HepG2 (cell line): Measurements from ENCODE around the gene FASTKD1. TPM values are rescaled to one million over a fixed set of nuclear protein-coding genes. Genes with fewer than 3 reads are reported as not detected.

Experiments
- CCDC6 ChIP-seq: sonication (generic); formaldehyde crosslinking; IDR thresholded peaks from 2 replicates; pipeline ENCODE4 v1.8.1; 2022; ENCODE audit warnings: mild to moderate bottlenecking, missing genetic modification reagents, moderate library complexity
- CHD4 ChIP-seq: fragments of 200-600 bp; sonication (generic); IDR thresholded peaks from 2 replicates; pipeline ENCODE4 v1.7.0; 2017; ENCODE audit warnings: mild to moderate bottlenecking, low read length, borderline replicate concordance
- ESRRA ChIP-seq: sonication (generic); formaldehyde crosslinking; IDR thresholded peaks from 2 replicates; pipeline ENCODE4 v1.5.1; 2020; ENCODE audit warnings: mild to moderate bottlenecking, low read depth, missing genetic modification reagents
- HDAC2 ChIP-seq: sonication (generic); formaldehyde crosslinking; IDR thresholded peaks from 2 replicates; pipeline ENCODE4 v1.4.0; 2020; ENCODE audit warnings: missing genetic modification reagents
- KDM5B ChIP-seq: sonication (generic); formaldehyde crosslinking; IDR thresholded peaks from 2 replicates; pipeline ENCODE4 v1.4.0; 2020; ENCODE audit warnings: missing genetic modification reagents, mild to moderate bottlenecking, borderline replicate concordance
- KMT2B ChIP-seq: IDR thresholded peaks from 2 replicates; pipeline ENCODE4 v1.6.1; 2016; ENCODE audit warnings: missing genetic modification reagents, missing compliant biosample characterization
- MAFF ChIP-seq: IDR thresholded peaks from 2 replicates; pipeline ENCODE4 v1.6.1; 2011; ENCODE audit warnings: low read depth, low read length, improper control_type of control experiment
- MBD4 ChIP-seq: IDR thresholded peaks from 2 replicates; pipeline ENCODE4 v1.6.1; 2012; ENCODE audit warnings: low read length, inconsistent platforms, borderline replicate concordance
- POLR2AphosphoS2 ChIP-seq: IDR thresholded peaks from 2 replicates; pipeline ENCODE4 v1.6.1; 2011; ENCODE audit warnings: low read depth, low read length, improper control_type of control experiment
- RBM39 ChIP-seq: fragments of 200-400 bp; formaldehyde crosslinking; IDR thresholded peaks from one replicate; pipeline ENCODE4 v1.6.1; 2018; ENCODE audit warnings: antibody characterized with exemption, mild to moderate bottlenecking, low read depth, low read length; ENCODE audit not compliant: poor library complexity, severe bottlenecking
- SALL1 ChIP-seq: sonication (generic); formaldehyde crosslinking; IDR thresholded peaks from 2 replicates; pipeline ENCODE4 v1.8.0; 2022; ENCODE audit warnings: mild to moderate bottlenecking, missing genetic modification reagents
- SCMH1 ChIP-seq: sonication (generic); formaldehyde crosslinking; IDR thresholded peaks from 2 replicates; pipeline ENCODE4 v1.9.0; 2021; ENCODE audit warnings: missing genetic modification reagents, mild to moderate bottlenecking, borderline replicate concordance
- SETDB1 ChIP-seq: sonication (generic); formaldehyde crosslinking; IDR thresholded peaks from 2 replicates; pipeline ENCODE4 v1.5.1; 2020; ENCODE audit warnings: missing genetic modification reagents, mild to moderate bottlenecking, borderline replicate concordance
- SMARCC2 ChIP-seq: fragments of 450-650 bp; IDR thresholded peaks from 2 replicates; pipeline ENCODE4 v1.6.1; 2017; ENCODE audit warnings: antibody characterized with exemption, mild to moderate bottlenecking
- SP1 ChIP-seq, 2 experiments: fragments of 450-650 bp in 1 of 2; sonication (generic) in 1 of 2; formaldehyde crosslinking in 1 of 2; IDR thresholded peaks; 2 replicates each; pipeline versions ENCODE4 v1.4.0 to v1.6.1; 2016 to 2020; ENCODE audit warnings: missing genetic modification reagents in 1 of 2
- ZBTB3 ChIP-seq: sonication (generic); formaldehyde crosslinking; IDR thresholded peaks from 2 replicates; pipeline ENCODE4 v1.4.0; 2020; ENCODE audit warnings: low read depth, mild to moderate bottlenecking, moderate library complexity, missing genetic modification reagents, borderline replicate concordance
- ZNF121 ChIP-seq: sonication (generic); formaldehyde crosslinking; IDR thresholded peaks from 2 replicates; pipeline ENCODE4 v1.5.0; 2020; ENCODE audit warnings: mild to moderate bottlenecking, missing genetic modification reagents
- ZNF263 ChIP-seq: sonication (generic); formaldehyde crosslinking; IDR thresholded peaks from 2 replicates; pipeline ENCODE4 v1.4.0; 2020; ENCODE audit warnings: missing genetic modification reagents
- ZNF564 ChIP-seq: sonication (generic); formaldehyde crosslinking; IDR thresholded peaks from 2 replicates; pipeline ENCODE4 v1.8.1; 2023; ENCODE audit warnings: mild to moderate bottlenecking, missing genetic modification reagents
- ZNF567 ChIP-seq: sonication (generic); formaldehyde crosslinking; IDR thresholded peaks from 2 replicates; pipeline ENCODE4 v1.8.1; 2023; ENCODE audit warnings: mild to moderate bottlenecking, missing genetic modification reagents, borderline replicate concordance
- ZNF619 ChIP-seq: sonication (generic); formaldehyde crosslinking; IDR thresholded peaks from 2 replicates; pipeline ENCODE4 v1.4.0; 2020; ENCODE audit warnings: mild to moderate bottlenecking, missing genetic modification reagents
- ZNF703 ChIP-seq: sonication (generic); formaldehyde crosslinking; IDR thresholded peaks from 2 replicates; pipeline ENCODE4 v1.5.1; 2020; ENCODE audit warnings: missing genetic modification reagents, mild to moderate bottlenecking, moderate library complexity, borderline replicate concordance
- ZNF788 ChIP-seq: sonication (generic); formaldehyde crosslinking; IDR thresholded peaks from 2 replicates; pipeline ENCODE4 v1.5.0; 2020; ENCODE audit warnings: mild to moderate bottlenecking, missing genetic modification reagents, borderline replicate concordance
- ZNF879 ChIP-seq: sonication (generic); formaldehyde crosslinking; IDR thresholded peaks from 2 replicates; pipeline ENCODE4 v1.8.1; 2023; ENCODE audit warnings: missing genetic modification reagents
- polyA plus RNA-seq, 8 experiments: library from polyadenylated mRNA; depleted of rRNA in 3 of 8; stranded (reverse) in 7 of 8; unstranded in 1 of 8; fragments of >200 nt; fragmentation: Illumina TruSeq in 4 of 8; extraction: Trizol in 4 of 8; gene quantifications; 2 replicates each; pipeline versions ENCODE4 v1.2.1 to v1.2.3, GENCODE V29; 2011 to 2016; ENCODE audit warnings: low read depth in 4 of 8, missing spikeins in 1 of 8, mixed read lengths in 1 of 8; ENCODE audit not compliant: insufficient read depth in 1 of 8
- total RNA-seq, 5 experiments: library from RNA; depleted of rRNA; stranded (reverse); fragments of >200 nt; fragmentation: Illumina TruSeq; extraction: Trizol; gene quantifications; 2 replicates each; pipeline ENCODE4 v1.2.3, GENCODE V29; 2016; ENCODE audit warnings: low read depth in 1 of 5
- TF ChIP-seq, protein P1 (sequence below): sonication (generic); formaldehyde crosslinking; IDR thresholded peaks from 2 replicates; pipeline ENCODE4 v1.5.0; 2020; ENCODE audit warnings: mild to moderate bottlenecking, missing genetic modification reagents
- TF ChIP-seq, protein P2 (sequence below): sonication (generic); formaldehyde crosslinking; IDR thresholded peaks from 2 replicates; pipeline ENCODE4 v1.5.0; 2020; ENCODE audit warnings: missing genetic modification reagents

The FASTKD1 gene
- total and polyA plus RNA-seq, 2 of the 13 experiments (the other 11 are each of a cell fraction or from before 2014, with no cell fraction given), result 35.0 to 38.0 TPM

DNA sequence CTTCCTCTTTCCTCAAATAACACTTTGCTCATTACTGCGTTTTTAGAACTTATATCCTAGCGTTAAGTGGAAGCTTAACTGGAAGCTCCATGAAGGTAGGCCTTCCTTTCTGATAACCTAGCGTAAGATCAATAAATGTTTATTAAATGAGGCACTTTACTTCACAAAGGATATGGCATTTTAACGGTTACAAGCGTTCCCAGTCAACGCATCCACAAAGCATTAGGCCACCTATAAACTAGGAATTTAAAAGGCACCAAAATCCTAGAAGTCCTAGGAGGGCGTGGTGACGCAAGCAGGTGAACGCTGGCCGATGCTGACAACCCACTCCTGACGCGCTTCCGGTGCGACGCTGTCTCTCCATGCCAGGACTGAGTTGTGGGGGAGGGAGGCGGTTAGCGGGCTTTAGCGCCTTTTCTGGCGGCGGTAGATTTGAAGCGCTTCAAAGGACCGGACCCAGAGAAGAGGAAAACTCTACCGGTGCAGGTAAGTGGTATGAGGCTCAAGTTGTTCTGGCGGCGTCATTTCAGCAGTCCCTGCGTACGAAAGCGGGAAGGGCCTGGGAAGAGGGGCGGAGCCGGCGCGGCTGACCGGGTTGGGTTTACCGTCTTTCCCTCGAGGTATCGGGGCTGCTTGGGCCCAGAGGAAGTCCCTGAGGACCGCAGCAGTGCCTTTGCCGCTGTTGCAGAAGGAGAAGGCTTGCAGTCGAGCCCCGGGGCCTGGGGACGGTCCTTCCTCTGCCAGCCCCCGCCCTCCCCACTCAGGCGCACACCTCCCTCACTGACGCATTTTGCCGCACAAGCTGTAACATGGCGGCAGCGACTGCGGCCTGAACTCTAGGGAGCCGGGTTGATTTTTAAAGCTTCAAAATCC, 10.6 kb upstream of the FASTKD1 start, which contains the start of gene PPIG (continued):
- TF ChIP-seq KDM5B (CRISPR knock-in tag) (peak; percentile 98), MAFF (peak; percentile 4), HDAC2 (CRISPR knock-in tag) (peak; percentile 90), SCMH1 (CRISPR knock-in tag) (no peak), ZNF879 (CRISPR knock-in tag) (peak; percentile 89), ZNF619 (CRISPR knock-in tag) (peak; percentile 36; the same call in 1 of the 2 replicates), POLR2AphosphoS2 (no peak), ZNF788 (CRISPR knock-in tag) (peak; percentile 95; the same call in 1 of the 2 replicates), ZNF567 (no peak), ESRRA (CRISPR knock-in tag) (no peak), RBM39 (peak; percentile 74), ZNF121 (CRISPR knock-in tag) (no peak), ZNF703 (CRISPR knock-in tag) (peak; percentile 56; the same call in 1 of the 2 replicates), SALL1 (CRISPR knock-in tag) (peak; percentile 88), SETDB1 (no peak), CCDC6 (CRISPR knock-in tag) (peak; percentile 92), SP1 (IDR thresholded peaks at IDR 0.05) (no peak), SP1 (CRISPR knock-in tag; IDR thresholded peaks at IDR 0.05) (peak; percentile 72), CHD4 (0 out of 2 replicates have a peak, but pooled peaks have one; percentile 28), KMT2B (CRISPR knock-in tag) (peak; percentile 99), ZNF564 (CRISPR knock-in tag) (peak; percentile 64; the same call in 1 of the 2 replicates), SMARCC2 (no peak; the same call in 1 of the 2 replicates), MBD4 (no peak), ZNF263 (CRISPR knock-in tag) (peak; percentile 14; the same call in 1 of the 2 replicates), ZBTB3 (CRISPR knock-in tag) (peak; percentile 96; the same call in 1 of the 2 replicates)
- TF ChIP-seq, protein P1, sequence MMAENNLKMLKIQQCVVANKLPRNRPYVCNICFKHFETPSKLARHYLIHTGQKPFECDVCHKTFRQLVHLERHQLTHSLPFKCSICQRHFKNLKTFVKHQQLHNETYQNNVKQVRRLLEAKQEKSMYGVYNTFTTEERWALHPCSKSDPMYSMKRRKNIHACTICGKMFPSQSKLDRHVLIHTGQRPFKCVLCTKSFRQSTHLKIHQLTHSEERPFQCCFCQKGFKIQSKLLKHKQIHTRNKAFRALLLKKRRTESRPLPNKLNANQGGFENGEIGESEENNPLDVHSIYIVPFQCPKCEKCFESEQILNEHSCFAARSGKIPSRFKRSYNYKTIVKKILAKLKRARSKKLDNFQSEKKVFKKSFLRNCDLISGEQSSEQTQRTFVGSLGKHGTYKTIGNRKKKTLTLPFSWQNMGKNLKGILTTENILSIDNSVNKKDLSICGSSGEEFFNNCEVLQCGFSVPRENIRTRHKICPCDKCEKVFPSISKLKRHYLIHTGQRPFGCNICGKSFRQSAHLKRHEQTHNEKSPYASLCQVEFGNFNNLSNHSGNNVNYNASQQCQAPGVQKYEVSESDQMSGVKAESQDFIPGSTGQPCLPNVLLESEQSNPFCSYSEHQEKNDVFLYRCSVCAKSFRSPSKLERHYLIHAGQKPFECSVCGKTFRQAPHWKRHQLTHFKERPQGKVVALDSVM, result no peak; the same call in 1 of the 2 replicates
- TF ChIP-seq, protein P2, sequence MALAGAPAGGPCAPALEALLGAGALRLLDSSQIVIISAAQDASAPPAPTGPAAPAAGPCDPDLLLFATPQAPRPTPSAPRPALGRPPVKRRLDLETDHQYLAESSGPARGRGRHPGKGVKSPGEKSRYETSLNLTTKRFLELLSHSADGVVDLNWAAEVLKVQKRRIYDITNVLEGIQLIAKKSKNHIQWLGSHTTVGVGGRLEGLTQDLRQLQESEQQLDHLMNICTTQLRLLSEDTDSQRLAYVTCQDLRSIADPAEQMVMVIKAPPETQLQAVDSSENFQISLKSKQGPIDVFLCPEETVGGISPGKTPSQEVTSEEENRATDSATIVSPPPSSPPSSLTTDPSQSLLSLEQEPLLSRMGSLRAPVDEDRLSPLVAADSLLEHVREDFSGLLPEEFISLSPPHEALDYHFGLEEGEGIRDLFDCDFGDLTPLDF (CRISPR knock-in tag), result peak; percentile 92; the same call in 1 of the 2 replicates
